Adrenal gland (tissue), 12 donors: ENCODE results near the gene NAB2. TPM values are rescaled to one million over a fixed set of nuclear protein-coding genes. Genes with fewer than 3 reads are reported as not detected.

Source experiments
- DNase-seq, 7 donors: peaks; one replicate each; pipeline ENCODE4 v3.0.0-alpha.2; 2019 to 2020
- H3K27ac ChIP-seq, 5 donors: fragments of 200-600 bp; sonication (generic) in 4 of 5; 1 replicate in 3 of 5; 2 replicates in 2 of 5; pipeline versions ENCODE4 v1.5.1 to v1.8.0; 2016 to 2020; ENCODE audit warnings: mild to moderate bottlenecking in 1 of 5
- H3K27me3 ChIP-seq: fragments of 200-600 bp; 2 replicates; pipeline ENCODE4 v1.8.0; 2021
- H3K36me3 ChIP-seq, 2 donors: fragments of 200-600 bp; replicated peaks in 1 of 2; 1 replicate in 1 of 2; 2 replicates in 1 of 2; pipeline versions ENCODE4 v1.5.1 to v1.8.0; 2018 to 2022
- H3K4me1 ChIP-seq, 2 donors: fragments of 200-600 bp; replicated peaks in 1 of 2; 1 replicate in 1 of 2; 2 replicates in 1 of 2; pipeline versions ENCODE4 v1.5.1 to v1.8.0; 2018 to 2021
- H3K4me3 ChIP-seq, 4 donors: fragments of 200-600 bp; sonication (generic) in 3 of 4; one replicate each; pipeline ENCODE4 v1.5.1; 2016 to 2018
- H3K9me3 ChIP-seq, 3 donors: fragments of 200-600 bp; sonication (generic) in 1 of 3; replicated peaks in 1 of 3; 1 replicate in 2 of 3; 2 replicates in 1 of 3; pipeline versions ENCODE4 v1.5.1 to v1.8.0; 2016 to 2021
- CTCF ChIP-seq, 6 experiments: fragments of 450-650 bp in 4 of 6; fragments of 200-600 bp in 2 of 6; sonication (generic) in 1 of 6; IDR thresholded peaks; 1 replicate in 5 of 6; 2 replicates in 1 of 6; pipeline versions ENCODE4 v1.5.1 to v1.8.0; 2016 to 2021; ENCODE audit warnings: antibody characterized with exemption in 6 of 6, mild to moderate bottlenecking in 2 of 6, moderate library complexity in 1 of 6
- POLR2A ChIP-seq, 2 donors: fragments of 450-650 bp; IDR thresholded peaks; one replicate each; pipeline ENCODE4 v1.6.1; 2017; ENCODE audit warnings: antibody characterized with exemption in 2 of 2, mild to moderate bottlenecking in 2 of 2, moderate library complexity in 1 of 2
- WGBS, 4 donors: extraction: QIAGEN DNeasy Blood & Tissue Kit in 2 of 4; methylation state at CpG; one replicate each; pipeline versions ENCODE4 v1.1.5 to v1.1.7; 2013 to 2017; 5-methylcytosine and 5-hydroxymethylcytosine counted together
- intact Hi-C, 2 donors: fragments of 100-400 bp; cut with DNase I; formaldehyde crosslinking; loops; one replicate each; pipeline versions ENCODE4 v1.14.1 to v1.15.0; 2022 to 2023
- polyA plus RNA-seq, 3 donors: library from polyadenylated mRNA; stranded (reverse); fragments of 200-250 nt in 2 of 3; fragments of 350-450 nt in 1 of 3; fragmentation: Illumina TruSeq in 1 of 3; extraction: RNeasy Lipid Tissue Mini Kit (QIAGEN cat#74804) in 1 of 3; gene quantifications; one replicate each; pipeline ENCODE4 v1.2.3, GENCODE V29; 2013 to 2014
- total RNA-seq, 9 donors: library from RNA; depleted of rRNA in 4 of 9; stranded (reverse); fragments of >200 nt in 4 of 9; fragments of 120-200 nt in 1 of 9; fragmentation: NEBNext Ultra II Directional in 1 of 9; extraction: Animal tissue kit (Norgen Biotek cat#: 25700) in 1 of 9; gene quantifications; one replicate each; pipeline versions ENCODE4 v1.1.0 to v1.2.4, GENCODE V29; 2013 to 2023
- donor health status: healthy with polysubstance abuse.
- donor health status: Bipolar disorder and iron deficiency.
- donor health status: DM: yes; HTN: yes; CAD: no.
- donor health status: DM: no; HTN: no; CAD: no.
- donor health status: DM: no; HTN: no; CAD: no.
- donor health status: DM: yes; HTN: yes; CAD: no.

Gene NAB2
- total and polyA plus RNA-seq, 12 donors: 9.4 to 64.6 (median 18.7) TPM

- TF ChIP-seq CTCF (IDR thresholded peaks at IDR 0.05) (no peak), POLR2A (IDR thresholded peaks at IDR 0.05) (no peak)
- Histone ChIP-seq H3K9me3 (no peaks in the 10 kb centered on the region), H3K4me3 (no peak overlapping the region), H3K27ac (peak overlapping the region in 1 of 5 donors; percentile 50), H3K4me1 (peaks cover 8 to 37% of the 10 kb centered on the region in 2 donors), H3K36me3 (peaks cover 0 to 86% of the 10 kb centered on the region in 2 donors), H3K27me3 (no peaks in the 10 kb centered on the region)
- peak in 2 of 7 donors; percentile 9 to 23 for DNase-seq
- intact Hi-C loops: no loop called here
- WGBS, 4 donors: 83 to 100% (median 92%) methylated on average over 3 of the region's 3 CpGs
Measured at GRCh38 chr12:57095440-57095839, 6.5 kb downstream of the NAB2 start.

GRCh38 chr12:57096099-57096572, 7.2 kb downstream of the NAB2 start:
- TF ChIP-seq CTCF (IDR thresholded peaks at IDR 0.05) (no peak), POLR2A (IDR thresholded peaks at IDR 0.05) (no peak)
- DNase-seq: peak in 2 of 7 donors; percentile 25 to 29
- peaks cover 0 to 83% of the 10 kb centered on the region in 2 donors for H3K36me3 ChIP-seq
- 77 to 94% (median 90%) methylated on average over 6 of the region's 6 CpGs for WGBS, 4 donors
- H3K4me3 ChIP-seq: no peak overlapping the region
- peak overlapping the region in 3 of 5 donors; percentile 60 to 72 (median 62) for H3K27ac ChIP-seq
- no peaks in the 10 kb centered on the region for H3K27me3 ChIP-seq
- H3K9me3 ChIP-seq: no peaks in the 10 kb centered on the region
- H3K4me1 ChIP-seq: peaks cover 8 to 30% of the 10 kb centered on the region in 2 donors
- intact Hi-C loops: no loop called here

- peaks cover 8 to 28% of the 10 kb centered on the region in 2 donors for H3K4me1 ChIP-seq
- H3K36me3 ChIP-seq: peaks cover 0 to 75% of the 10 kb centered on the region in 2 donors
- TF ChIP-seq POLR2A (IDR thresholded peaks at IDR 0.05) (no peak), CTCF (IDR thresholded peaks at IDR 0.05) (no peak)
- WGBS, 4 donors: 50 to 61% (median 58%) methylated on average over 7 to 8 of the region's 8 CpGs
- H3K27ac ChIP-seq: peak overlapping the region in 4 of 5 donors; percentile 2 to 72 (median 61)
- intact Hi-C loops: no loop called here
- no peaks in the 10 kb centered on the region for H3K27me3 ChIP-seq
- no peak overlapping the region for H3K4me3 ChIP-seq
- H3K9me3 ChIP-seq: no peaks in the 10 kb centered on the region
- DNase-seq: peak in 4 of 7 donors; percentile 24 to 52 (median 44)
Measured at GRCh38 chr12:57096748-57097553, 8.0 kb downstream of the NAB2 start.

- WGBS, 4 donors: 50 to 62% (median 58%) methylated on average over 8 of the region's 8 CpGs
- H3K36me3 ChIP-seq: peaks cover 0 to 70% of the 10 kb centered on the region in 2 donors
Measured at GRCh38 chr12:57097554-57097835, 8.6 kb downstream of the NAB2 start.

More at GRCh38 chr12:57097554-57097835, 8.6 kb downstream of the NAB2 start:
- H3K4me1 ChIP-seq: peaks cover 8 to 32% of the 10 kb centered on the region in 2 donors
- peak overlapping the region in 4 of 5 donors; percentile 2 to 72 (median 61) for H3K27ac ChIP-seq
- no peaks in the 10 kb centered on the region for H3K27me3 ChIP-seq
- TF ChIP-seq CTCF (IDR thresholded peaks at IDR 0.05): no peak
- TF ChIP-seq POLR2A (IDR thresholded peaks at IDR 0.05): no peak
- peak in 2 of 7 donors; percentile 20 to 27 for DNase-seq
- H3K4me3 ChIP-seq: no peak overlapping the region
- no peaks in the 10 kb centered on the region for H3K9me3 ChIP-seq
- intact Hi-C loops: no loop called here
